ENCODE results near the gene ZNF575.

The ZNF575 gene

GRCh38 chr19:43554317-43554895, 21.4 kb downstream of the ZNF575 start:
- no peaks in the 10 kb centered on the region for H3K79me1 ChIP-seq (ENCODE audit: low read length)
- H2BK120ac ChIP-seq (ENCODE audit: low read depth, low read length) = no peak overlapping the region
- H3K18ac ChIP-seq (ENCODE audit: low read length) = no peak overlapping the region
- H2BK15ac ChIP-seq (replicated peaks; ENCODE audit: low read depth) = no peak overlapping the region
- H3K27me3 ChIP-seq (ENCODE audit: insufficient read depth, low read length, poor library complexity) = no peaks in the 10 kb centered on the region
- no peak overlapping the region for H3K9ac ChIP-seq (ENCODE audit: low read length)
- H4K5ac ChIP-seq (ENCODE audit: low read length) = no peak overlapping the region
- H3K27ac ChIP-seq (ENCODE audit: low read depth, low read length) = no peak overlapping the region
- peaks cover 6% of the 10 kb centered on the region for H3K36me3 ChIP-seq (ENCODE audit: control insufficient read depth, insufficient read depth, low read length)
- no peaks in the 10 kb centered on the region for H3K4me1 ChIP-seq (ENCODE audit: control insufficient read depth, low read depth, low read length)
- DNase-seq = no peak
- no peak overlapping the region for H3K4me2 ChIP-seq (ENCODE audit: low read length)
- H3K23ac ChIP-seq (ENCODE audit: low read length) = no peak overlapping the region
- no peak overlapping the region for H3K4me3 ChIP-seq (ENCODE audit: low read length)
- H3K56ac ChIP-seq (ENCODE audit: low read length) = no peak overlapping the region
- H2BK5ac ChIP-seq (ENCODE audit: low read length) = no peak overlapping the region
- no peak overlapping the region for H2AK5ac ChIP-seq (ENCODE audit: low read length)
- H3K4ac ChIP-seq (ENCODE audit: low read depth, low read length) = no peak overlapping the region
- WGBS (ENCODE audit: extremely low coverage, insufficient coverage, low lambda C conversion rate) = no CpG with 5 or more reads among the region's 15 CpGs
- H4K8ac ChIP-seq (ENCODE audit: low read depth, low read length) = no peak overlapping the region
- no peaks in the 10 kb centered on the region for H3K79me2 ChIP-seq (ENCODE audit: control insufficient read depth, insufficient read depth, low read length)

DNA sequence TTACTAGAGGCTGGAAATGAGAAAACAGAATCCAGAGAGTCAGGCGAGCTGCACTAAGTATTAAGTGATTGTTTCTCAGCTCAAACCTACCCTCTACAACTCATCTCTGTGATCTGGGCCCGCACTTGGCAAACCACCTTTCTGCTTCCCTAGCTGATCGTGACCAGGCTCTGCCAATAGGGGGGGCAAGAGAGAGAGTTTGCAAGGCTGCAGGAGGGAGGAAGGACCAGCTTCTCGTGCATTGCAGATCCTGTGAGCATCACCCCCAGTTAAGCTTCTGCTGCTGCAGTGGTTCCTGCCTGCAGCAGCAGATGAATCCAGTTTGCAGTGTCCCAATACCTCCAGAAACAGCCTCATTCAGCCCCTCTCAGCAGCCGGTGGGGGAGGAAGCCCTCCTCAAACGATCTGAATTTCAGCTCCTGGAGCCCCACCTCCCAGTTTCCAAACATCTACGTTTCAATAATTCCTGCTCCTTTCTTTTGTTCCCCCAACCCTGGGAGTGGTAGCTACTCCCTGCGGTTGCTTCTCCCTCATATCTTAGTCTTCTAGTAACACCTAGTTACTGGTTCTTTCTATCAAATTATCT, 22.3 kb downstream of the ZNF575 start:
- Histone ChIP-seq H3K18ac (ENCODE audit: low read length) (no peak overlapping the region), H4K8ac (ENCODE audit: low read depth, low read length) (no peak overlapping the region), H4K5ac (ENCODE audit: low read length) (no peak overlapping the region), H3K56ac (ENCODE audit: low read length) (no peak overlapping the region), H3K4ac (ENCODE audit: low read depth, low read length) (no peak overlapping the region), H2AK5ac (ENCODE audit: low read length) (no peak overlapping the region), H2BK120ac (ENCODE audit: low read depth, low read length) (no peak overlapping the region), H3K4me1 (ENCODE audit: control insufficient read depth, low read depth, low read length) (no peaks in the 10 kb centered on the region), H3K27me3 (ENCODE audit: insufficient read depth, low read length, poor library complexity) (no peaks in the 10 kb centered on the region), H3K9ac (ENCODE audit: low read length) (no peak overlapping the region), H3K4me3 (ENCODE audit: low read length) (no peak overlapping the region), H2BK15ac (replicated peaks; ENCODE audit: low read depth) (no peak overlapping the region), H3K79me1 (ENCODE audit: low read length) (no peaks in the 10 kb centered on the region), H3K27ac (ENCODE audit: low read depth, low read length) (no peak overlapping the region), H2BK5ac (ENCODE audit: low read length) (no peak overlapping the region), H3K4me2 (ENCODE audit: low read length) (no peak overlapping the region), H3K36me3 (ENCODE audit: control insufficient read depth, insufficient read depth, low read length) (peaks cover 6% of the 10 kb centered on the region), H3K79me2 (ENCODE audit: control insufficient read depth, insufficient read depth, low read length) (no peaks in the 10 kb centered on the region), H3K23ac (ENCODE audit: low read length) (no peak overlapping the region)
- DNase-seq = peak; percentile 85
- WGBS (ENCODE audit: extremely low coverage, insufficient coverage, low lambda C conversion rate) = no CpG with 5 or more reads among the region's 8 CpGs

- Histone ChIP-seq H4K5ac (ENCODE audit: low read length) (no peak overlapping the region), H3K56ac (ENCODE audit: low read length) (no peak overlapping the region), H3K79me2 (ENCODE audit: control insufficient read depth, insufficient read depth, low read length) (no peaks in the 10 kb centered on the region), H3K23ac (ENCODE audit: low read length) (no peak overlapping the region), H4K8ac (ENCODE audit: low read depth, low read length) (no peak overlapping the region), H3K4me1 (ENCODE audit: control insufficient read depth, low read depth, low read length) (no peaks in the 10 kb centered on the region), H3K79me1 (ENCODE audit: low read length) (no peaks in the 10 kb centered on the region), H3K4me3 (ENCODE audit: low read length) (no peak overlapping the region), H3K27me3 (ENCODE audit: insufficient read depth, low read length, poor library complexity) (no peaks in the 10 kb centered on the region), H3K27ac (ENCODE audit: low read depth, low read length) (no peak overlapping the region), H3K4me2 (ENCODE audit: low read length) (no peak overlapping the region), H2BK15ac (replicated peaks; ENCODE audit: low read depth) (no peak overlapping the region), H3K4ac (ENCODE audit: low read depth, low read length) (no peak overlapping the region), H3K9ac (ENCODE audit: low read length) (no peak overlapping the region), H3K18ac (ENCODE audit: low read length) (no peak overlapping the region), H2AK5ac (ENCODE audit: low read length) (no peak overlapping the region), H2BK5ac (ENCODE audit: low read length) (no peak overlapping the region), H3K36me3 (ENCODE audit: control insufficient read depth, insufficient read depth, low read length) (peaks cover 1% of the 10 kb centered on the region), H2BK120ac (ENCODE audit: low read depth, low read length) (no peak overlapping the region)
- WGBS (ENCODE audit: extremely low coverage, insufficient coverage, low lambda C conversion rate) = no CpG with 5 or more reads among the region's 6 CpGs
- peak; percentile 40 for DNase-seq
Measured at GRCh38 chr19:43560687-43561086, 27.7 kb downstream of the ZNF575 start.

GRCh38 chr19:43561139-43561970, 28.4 kb downstream of the ZNF575 start:
- H2BK120ac ChIP-seq (ENCODE audit: low read depth, low read length) = no peak overlapping the region
- H2BK15ac ChIP-seq (replicated peaks; ENCODE audit: low read depth) = no peak overlapping the region
- no peak overlapping the region for H3K9ac ChIP-seq (ENCODE audit: low read length)
- H3K56ac ChIP-seq (ENCODE audit: low read length) = no peak overlapping the region
- no peaks in the 10 kb centered on the region for H3K27me3 ChIP-seq (ENCODE audit: insufficient read depth, low read length, poor library complexity)
- H4K5ac ChIP-seq (ENCODE audit: low read length) = no peak overlapping the region
- no CpG with 5 or more reads among the region's 12 CpGs for WGBS (ENCODE audit: extremely low coverage, insufficient coverage, low lambda C conversion rate)
- no peak overlapping the region for H3K4me3 ChIP-seq (ENCODE audit: low read length)
- no peak overlapping the region for H2AK5ac ChIP-seq (ENCODE audit: low read length)
- no peak overlapping the region for H3K27ac ChIP-seq (ENCODE audit: low read depth, low read length)
- no peak overlapping the region for H2BK5ac ChIP-seq (ENCODE audit: low read length)
- H3K4me1 ChIP-seq (ENCODE audit: control insufficient read depth, low read depth, low read length) = no peaks in the 10 kb centered on the region
- no peaks in the 10 kb centered on the region for H3K79me1 ChIP-seq (ENCODE audit: low read length)
- H3K79me2 ChIP-seq (ENCODE audit: control insufficient read depth, insufficient read depth, low read length) = no peaks in the 10 kb centered on the region
- no peak overlapping the region for H3K4ac ChIP-seq (ENCODE audit: low read depth, low read length)
- no peak overlapping the region for H4K8ac ChIP-seq (ENCODE audit: low read depth, low read length)
- no peak overlapping the region for H3K4me2 ChIP-seq (ENCODE audit: low read length)
- no peak overlapping the region for H3K18ac ChIP-seq (ENCODE audit: low read length)
- peaks cover 1% of the 10 kb centered on the region for H3K36me3 ChIP-seq (ENCODE audit: control insufficient read depth, insufficient read depth, low read length)
- no peak for DNase-seq
- H3K23ac ChIP-seq (ENCODE audit: low read length) = no peak overlapping the region

- Histone ChIP-seq H2BK15ac (replicated peaks; ENCODE audit: low read depth) (no peak overlapping the region), H3K36me3 (ENCODE audit: control insufficient read depth, insufficient read depth, low read length) (peaks cover 1% of the 10 kb centered on the region), H3K4ac (ENCODE audit: low read depth, low read length) (no peak overlapping the region), H3K56ac (ENCODE audit: low read length) (no peak overlapping the region), H3K9ac (ENCODE audit: low read length) (no peak overlapping the region), H3K18ac (ENCODE audit: low read length) (no peak overlapping the region), H2AK5ac (ENCODE audit: low read length) (no peak overlapping the region), H3K4me2 (ENCODE audit: low read length) (no peak overlapping the region), H2BK120ac (ENCODE audit: low read depth, low read length) (no peak overlapping the region), H3K27ac (ENCODE audit: low read depth, low read length) (no peak overlapping the region), H3K27me3 (ENCODE audit: insufficient read depth, low read length, poor library complexity) (no peaks in the 10 kb centered on the region), H3K79me1 (ENCODE audit: low read length) (no peaks in the 10 kb centered on the region), H3K4me3 (ENCODE audit: low read length) (no peak overlapping the region), H3K79me2 (ENCODE audit: control insufficient read depth, insufficient read depth, low read length) (no peaks in the 10 kb centered on the region), H2BK5ac (ENCODE audit: low read length) (no peak overlapping the region), H3K4me1 (ENCODE audit: control insufficient read depth, low read depth, low read length) (no peaks in the 10 kb centered on the region), H4K5ac (ENCODE audit: low read length) (no peak overlapping the region), H3K23ac (ENCODE audit: low read length) (no peak overlapping the region), H4K8ac (ENCODE audit: low read depth, low read length) (no peak overlapping the region)
- no CpG with 5 or more reads among the region's 6 CpGs for WGBS (ENCODE audit: extremely low coverage, insufficient coverage, low lambda C conversion rate)
- no peak for DNase-seq
Measured at GRCh38 chr19:43562226-43562697, 29.3 kb downstream of the ZNF575 start.

Data from mesendoderm (in vitro differentiated cells).